AG20443 (cell line): ENCODE results near the gene TUFT1.
"Not testable (repeated sequence)": the region's sequence is repeated elsewhere in the genome, so short reads cannot be mapped to it uniquely, and the experiment has no call there.

Experiments used
- DNase-seq: peaks from one replicate; pipeline ENCODE4 v3.0.0; 2012; ENCODE audit warnings: low spot score, mixed read lengths

TUFT1 gene

GRCh38 chr1:151618003-151618402 is 77.9 kb downstream of the TUFT1 start:
- no peak for DNase-seq

GRCh38 chr1:151618470-151618869 is 78.4 kb downstream of the TUFT1 start:
- DNase-seq, result no peak

- DNase-seq, result not testable (repeated sequence)
These were observed 78.9 kb downstream of the TUFT1 start for GRCh38 chr1:151618996-151619395.

GRCh38 chr1:151619489-151620093 is 79.5 kb downstream of the TUFT1 start:
- no peak for DNase-seq

- DNase-seq, result peak; percentile 33
These were observed 80.2 kb downstream of the TUFT1 start for GRCh38 chr1:151620286-151620685.

- no peak for DNase-seq
These were observed 81.2 kb downstream of the TUFT1 start for GRCh38 chr1:151621351-151621750.

- DNase-seq, result no peak
These were observed 84.7 kb downstream of the TUFT1 start for GRCh38 chr1:151624783-151625182.

GRCh38 chr1:151626740-151627334 is 86.7 kb downstream of the TUFT1 start:
- no peak for DNase-seq

GRCh38 chr1:151629278-151629677 is 89.2 kb downstream of the TUFT1 start:
- no peak for DNase-seq
